Thoracic aorta (tissue), 2 donors: ENCODE data around the gene OXNAD1. TPM values are rescaled to one million over a fixed set of nuclear protein-coding genes. Genes with fewer than 3 reads are reported as not detected.

Experiments
- ATAC-seq: fragments of 150-250 bp; one replicate; pipeline ENCODE4 v1.8.0; 2017; ENCODE audit warnings: low read depth; ENCODE audit not compliant: insufficient number of reproducible peaks, low FRiP score
- DNase-seq: peaks from one replicate; pipeline ENCODE4 v3.0.0-alpha.2; 2020; ENCODE audit warnings: low spot score
- H3K27ac ChIP-seq, 2 donors: fragments of 200-600 bp; sonication (generic); 1 replicate in 1 of 2; 2 replicates in 1 of 2; pipeline ENCODE4 v1.5.1; 2016; ENCODE audit warnings: mild to moderate bottlenecking in 2 of 2, moderate library complexity in 2 of 2
- H3K27me3 ChIP-seq: fragments of 200-600 bp; sonication (generic); replicated peaks from 2 replicates; pipeline ENCODE4 v1.6.0; 2016; ENCODE audit warnings: mild to moderate bottlenecking; ENCODE audit not compliant: insufficient read depth
- H3K36me3 ChIP-seq: fragments of 200-600 bp; sonication (generic); one replicate; pipeline ENCODE4 v1.5.1; 2016
- H3K4me1 ChIP-seq, 2 donors: fragments of 200-600 bp; sonication (generic); 1 replicate in 1 of 2; 2 replicates in 1 of 2; pipeline versions ENCODE4 v1.5.1 to v1.6.0; 2016; ENCODE audit warnings: low read depth in 2 of 2, mild to moderate bottlenecking in 1 of 2; ENCODE audit not compliant: control insufficient read depth in 1 of 2
- H3K4me3 ChIP-seq: fragments of 200-600 bp; sonication (generic); 2 replicates; pipeline ENCODE4 v1.5.1; 2016; ENCODE audit warnings: mild to moderate bottlenecking
- H3K9me3 ChIP-seq: fragments of 200-600 bp; sonication (generic); 2 replicates; pipeline ENCODE4 v1.5.1; 2016
- CTCF ChIP-seq: fragments of 200-600 bp; sonication (generic); IDR thresholded peaks from one replicate; pipeline ENCODE4 v1.5.1; 2019; ENCODE audit warnings: antibody characterized with exemption
- total RNA-seq, 2 donors: library from RNA; depleted of rRNA; stranded (reverse); fragments of >200 nt; gene quantifications; one replicate each; pipeline versions ENCODE4 v1.1.0 to v1.2.3, GENCODE V29; 2016

Gene OXNAD1
- total RNA-seq, 2 donors from 2014 or later: 6.8 to 7.9 TPM

- Histone ChIP-seq H3K27me3 (no peaks in the 10 kb centered on the region), H3K9me3 (no peaks in the 10 kb centered on the region), H3K27ac (no peak overlapping the region), H3K4me1 (peaks cover 7 to 16% of the 10 kb centered on the region in 2 donors), H3K36me3 (no peaks in the 10 kb centered on the region), H3K4me3 (no peak overlapping the region)
- no peak for TF ChIP-seq CTCF
- DNase-seq (no peak), ATAC-seq (no peak)
Observed at GRCh38 chr3:16234281-16234680, 30.7 kb upstream of the OXNAD1 start.

DNA sequence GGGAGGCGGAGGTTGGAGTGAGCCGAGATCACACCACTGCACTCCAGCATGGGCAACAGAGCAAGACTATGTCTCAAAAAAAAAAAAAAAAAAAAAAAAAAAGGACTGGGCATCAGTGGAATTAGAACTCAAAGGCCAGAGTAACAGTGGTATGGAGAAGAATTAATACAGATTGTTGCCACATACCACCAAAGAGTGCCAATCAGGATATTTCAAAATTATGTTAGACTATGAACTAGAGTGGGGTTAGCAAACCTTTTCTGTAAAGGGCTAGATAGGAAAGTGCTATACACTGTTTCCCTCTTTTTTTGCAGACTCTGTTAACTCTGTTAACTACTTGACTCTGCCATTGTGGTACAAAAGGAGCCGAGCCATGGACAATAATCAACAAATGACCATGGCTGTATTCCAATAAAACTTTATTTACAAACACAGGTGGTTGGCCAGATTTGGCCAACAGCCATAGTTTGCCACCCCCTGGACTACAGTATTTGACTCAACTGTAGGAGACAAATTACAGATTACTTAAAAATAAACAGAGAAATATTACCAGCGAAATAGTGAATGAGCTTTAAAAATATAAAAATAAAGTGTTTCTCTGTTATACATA lies 28.9 kb upstream of the OXNAD1 start:
- no peaks in the 10 kb centered on the region for H3K9me3 ChIP-seq
- no peak for TF ChIP-seq CTCF
- H3K36me3 ChIP-seq: no peaks in the 10 kb centered on the region
- no peak for DNase-seq
- peaks cover 7 to 16% of the 10 kb centered on the region in 2 donors for H3K4me1 ChIP-seq
- ATAC-seq: no peak
- no peaks in the 10 kb centered on the region for H3K27me3 ChIP-seq
- no peak overlapping the region for H3K4me3 ChIP-seq
- H3K27ac ChIP-seq: no peak overlapping the region

- H3K9me3 ChIP-seq: no peaks in the 10 kb centered on the region
- no peak overlapping the region for H3K27ac ChIP-seq
- no peaks in the 10 kb centered on the region for H3K27me3 ChIP-seq
- no peaks in the 10 kb centered on the region for H3K36me3 ChIP-seq
- no peak for ATAC-seq
- no peak overlapping the region for H3K4me3 ChIP-seq
- no peak for DNase-seq
- peaks cover 7 to 16% of the 10 kb centered on the region in 2 donors for H3K4me1 ChIP-seq
- no peak for TF ChIP-seq CTCF
Observed at GRCh38 chr3:16236856-16237393, 28.1 kb upstream of the OXNAD1 start.

DNA sequence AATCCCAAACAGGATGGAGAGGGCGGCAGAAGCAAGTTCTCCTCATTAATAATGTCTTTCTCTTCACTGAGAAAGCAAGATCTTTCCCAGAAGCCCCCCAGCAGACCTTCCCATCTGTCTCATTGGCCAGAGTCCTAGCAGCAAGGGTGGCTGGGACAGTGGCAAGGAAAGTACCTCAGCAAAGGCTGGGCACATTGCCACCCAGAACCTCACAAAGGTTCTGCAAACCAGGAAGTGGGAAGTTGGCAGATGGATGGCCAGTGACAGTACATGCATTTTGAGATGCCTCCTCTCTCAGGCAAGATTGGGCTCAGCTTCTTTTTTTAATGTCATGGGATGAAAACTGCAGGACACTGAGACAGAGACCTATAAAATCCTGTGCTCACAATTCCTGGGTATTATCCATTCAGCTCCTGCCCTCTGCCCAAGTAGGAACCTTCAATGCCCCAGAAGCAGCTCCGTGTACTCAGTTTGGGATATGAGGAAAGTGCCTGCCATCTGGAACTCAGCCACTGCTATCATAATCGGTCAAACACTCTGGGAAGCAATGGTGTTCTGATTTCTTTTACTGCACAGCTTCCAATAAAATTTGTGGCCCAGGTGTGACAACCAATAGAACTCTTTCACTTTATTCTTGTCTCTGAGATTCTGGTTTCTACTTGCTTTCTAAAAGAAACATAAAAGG lies 25.8 kb upstream of the OXNAD1 start:
- TF ChIP-seq CTCF: no peak
- H3K4me1 ChIP-seq: peaks cover 14 to 22% of the 10 kb centered on the region in 2 donors
- H3K9me3 ChIP-seq: no peaks in the 10 kb centered on the region
- H3K4me3 ChIP-seq: no peak overlapping the region
- no peaks in the 10 kb centered on the region for H3K27me3 ChIP-seq
- no peak for DNase-seq
- no peaks in the 10 kb centered on the region for H3K36me3 ChIP-seq
- ATAC-seq: no peak
- no peak overlapping the region for H3K27ac ChIP-seq

DNA sequence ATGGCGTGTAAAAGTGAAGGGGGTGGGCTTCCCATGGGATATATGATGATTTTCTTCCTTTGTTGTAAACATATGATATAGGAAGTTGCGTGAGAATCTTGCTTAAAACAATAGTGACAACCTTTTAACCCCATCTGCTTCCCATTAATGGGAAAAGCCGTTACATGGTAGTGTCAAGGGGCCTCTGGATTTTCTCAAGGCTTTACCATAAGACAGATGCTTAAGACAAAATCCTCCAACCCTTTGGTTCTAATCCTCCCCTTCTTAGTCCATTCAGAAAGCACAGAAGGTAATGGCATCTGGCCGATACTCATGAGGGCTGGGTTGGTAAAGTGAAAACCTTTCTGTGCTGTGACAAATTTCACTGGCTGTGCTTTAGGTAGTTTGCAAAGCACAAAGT lies 25.2 kb upstream of the OXNAD1 start:
- Histone ChIP-seq H3K4me3 (no peak overlapping the region), H3K4me1 (peaks cover 19 to 28% of the 10 kb centered on the region in 2 donors), H3K36me3 (no peaks in the 10 kb centered on the region), H3K27ac (no peak overlapping the region), H3K27me3 (no peaks in the 10 kb centered on the region), H3K9me3 (no peaks in the 10 kb centered on the region)
- TF ChIP-seq CTCF: no peak
- ATAC-seq: no peak
- no peak for DNase-seq
